ENCODE data around the gene TIMM17B.

GRCh38 chrX:48864210-48864609, 33.4 kb downstream of the TIMM17B start:
- TF ChIP-seq CTCF (IDR thresholded peaks at IDR 0.05) = no peak
- no peak for TF ChIP-seq ZFX (IDR thresholded peaks at IDR 0.05; ENCODE audit: borderline replicate concordance)

Measured in 22Rv1 (cell line).